Mesothelial cell of epicardium (in vitro differentiated cells): ENCODE measurements around the gene NCBP3. TPM values are rescaled to one million over a fixed set of nuclear protein-coding genes. Genes with fewer than 3 reads are reported as not detected.

ENCODE experiments used
- DNase-seq, 2 experiments: peaks; one replicate each; pipeline ENCODE4 v3.0.0; 2021; ENCODE audit warnings: low spot score in 2 of 2; ENCODE audit not compliant: unreplicated experiment in 2 of 2
- H3K27ac Mint-ChIP-seq: 2 replicates; pipeline ENCODE4 v1.8.0; 2021; ENCODE audit warnings: mixed read lengths
- H3K27me3 Mint-ChIP-seq: 2 replicates; pipeline ENCODE4 v1.8.0; 2021; ENCODE audit warnings: low read depth, mixed read lengths
- H3K36me3 Mint-ChIP-seq: 2 replicates; pipeline ENCODE4 v1.8.0; 2021; ENCODE audit warnings: mixed read lengths
- H3K4me1 Mint-ChIP-seq: 2 replicates; pipeline ENCODE4 v1.8.0; 2021; ENCODE audit warnings: mixed read lengths
- H3K4me3 Mint-ChIP-seq: 2 replicates; pipeline ENCODE4 v1.8.0; 2021; ENCODE audit warnings: mild to moderate bottlenecking, moderate library complexity, mixed read lengths
- H3K9me3 Mint-ChIP-seq: 2 replicates; pipeline ENCODE4 v1.8.0; 2021; ENCODE audit warnings: mixed read lengths
- CTCF ChIP-seq: fragments of 200-600 bp; sonication (generic); IDR thresholded peaks from one replicate; pipeline ENCODE4 v1.5.0; 2021; ENCODE audit warnings: antibody characterized with exemption; ENCODE audit not compliant: unreplicated experiment
- total RNA-seq: library from RNA; stranded (reverse); gene quantifications from 3 replicates; pipeline ENCODE4 v1.2.1, GENCODE V29; 2021

Gene NCBP3
- total RNA-seq, 1 donor from 2014 or later, result 97.0 TPM

- peaks cover 8% of the 10 kb centered on the region for H3K4me1 Mint-ChIP-seq
- TF ChIP-seq CTCF, result no peak
- no peak overlapping the region for H3K4me3 Mint-ChIP-seq
- DNase-seq, result no peak
- no peaks in the 10 kb centered on the region for H3K9me3 Mint-ChIP-seq
- no peak overlapping the region for H3K27ac Mint-ChIP-seq
- H3K36me3 Mint-ChIP-seq, result peaks cover 33% of the 10 kb centered on the region
- H3K27me3 Mint-ChIP-seq, result no peaks in the 10 kb centered on the region
These were observed 24.9 kb downstream of the NCBP3 start for GRCh38 chr17:3821101-3821500.

- H3K27me3 Mint-ChIP-seq, result no peaks in the 10 kb centered on the region
- H3K27ac Mint-ChIP-seq, result no peak overlapping the region
- H3K4me3 Mint-ChIP-seq, result no peak overlapping the region
- no peaks in the 10 kb centered on the region for H3K9me3 Mint-ChIP-seq
- H3K36me3 Mint-ChIP-seq, result peaks cover 37% of the 10 kb centered on the region
- peaks cover 8% of the 10 kb centered on the region for H3K4me1 Mint-ChIP-seq
- no peak for DNase-seq
- TF ChIP-seq CTCF, result no peak
These were observed 27.3 kb downstream of the NCBP3 start for GRCh38 chr17:3818786-3819185.

GRCh38 chr17:3817851-3818605, 28.0 kb downstream of the NCBP3 start:
- Mint-ChIP-seq H3K27ac (no peak overlapping the region), H3K36me3 (peaks cover 34% of the 10 kb centered on the region), H3K4me3 (no peak overlapping the region), H3K27me3 (no peaks in the 10 kb centered on the region), H3K9me3 (no peaks in the 10 kb centered on the region), H3K4me1 (peaks cover 8% of the 10 kb centered on the region)
- DNase-seq, result no peak
- no peak for TF ChIP-seq CTCF

- peaks cover 24% of the 10 kb centered on the region for H3K36me3 Mint-ChIP-seq
- H3K9me3 Mint-ChIP-seq, result no peaks in the 10 kb centered on the region
- no peak for TF ChIP-seq CTCF
- no peaks in the 10 kb centered on the region for H3K4me1 Mint-ChIP-seq
- no peak overlapping the region for H3K27ac Mint-ChIP-seq
- DNase-seq, result no peak
- no peak overlapping the region for H3K4me3 Mint-ChIP-seq
- H3K27me3 Mint-ChIP-seq, result no peaks in the 10 kb centered on the region
These were observed 30.1 kb downstream of the NCBP3 start for GRCh38 chr17:3815925-3816324.

- H3K27ac Mint-ChIP-seq, result no peak overlapping the region
- H3K36me3 Mint-ChIP-seq, result peaks cover 21% of the 10 kb centered on the region
These were observed 30.9 kb downstream of the NCBP3 start for GRCh38 chr17:3815122-3815521.

More at GRCh38 chr17:3815122-3815521, 30.9 kb downstream of the NCBP3 start:
- no peaks in the 10 kb centered on the region for H3K27me3 Mint-ChIP-seq
- no peaks in the 10 kb centered on the region for H3K9me3 Mint-ChIP-seq
- H3K4me3 Mint-ChIP-seq, result no peak overlapping the region
- DNase-seq, result no peak
- no peak for TF ChIP-seq CTCF
- no peaks in the 10 kb centered on the region for H3K4me1 Mint-ChIP-seq
